HEK293 (cell line): ENCODE results near the gene LGR5.

Experiments
- CTCF ChIA-PET: fragments of 350-600 bp; formaldehyde crosslinking; extraction: SDS; loops from one replicate; lab custom pipeline; 2021; ENCODE audit warnings: antibody characterized with exemption; lab: Yijun Ruan, JAX
- POLR2A ChIA-PET: fragments of 300-600 bp; formaldehyde crosslinking; extraction: SDS; loops from one replicate; lab custom pipeline; 2020; ENCODE audit warnings: antibody characterized with exemption, inconsistent platforms; lab: Yijun Ruan, JAX
- H3K27ac ChIP-seq: fragments of 200-500 bp; sonication (Bioruptor generic); 2 replicates; pipeline ENCODE4 v1.5.1; 2014; ENCODE audit warnings: low read depth, low read length, control low read depth, inconsistent platforms; ENCODE audit errors: extremely low read depth
- H3K36me3 ChIP-seq, 2 experiments: fragments of 200-500 bp in 1 of 2; sonication (Bioruptor generic) in 1 of 2; 1 replicate in 1 of 2; 2 replicates in 1 of 2; pipeline ENCODE4 v1.5.1; 2014 to 2017; ENCODE audit warnings: inconsistent platforms in 2 of 2, low read length in 2 of 2; ENCODE audit not compliant: control insufficient read depth in 2 of 2, insufficient read depth in 1 of 2
- H3K4me1 ChIP-seq: fragments of 200-500 bp; sonication (Bioruptor generic); 2 replicates; pipeline ENCODE4 v1.5.1; 2014; ENCODE audit warnings: mild to moderate bottlenecking, low read length, inconsistent platforms; ENCODE audit not compliant: control insufficient read depth, insufficient read depth
- H3K4me3 ChIP-seq: 2 replicates; pipeline ENCODE4 v1.5.1; 2011; ENCODE audit warnings: low read depth, mild to moderate bottlenecking, control low read depth, low read length, moderate library complexity
- H3K9me3 ChIP-seq: fragments of 200-500 bp; sonication (Bioruptor generic); 2 replicates; pipeline ENCODE4 v1.5.1; 2014; ENCODE audit warnings: low read depth, low read length, inconsistent platforms; ENCODE audit not compliant: control insufficient read depth, insufficient read depth
- BCL11A ChIP-seq: fragments of 450-650 bp; formaldehyde crosslinking; IDR thresholded peaks from 2 replicates; pipeline ENCODE4 v1.5.1; 2016; ENCODE audit warnings: low read depth, missing biosample characterization, missing genetic modification characterization
- EGR2 ChIP-seq: fragments of 450-650 bp; formaldehyde crosslinking; IDR thresholded peaks from 2 replicates; pipeline ENCODE4 v1.5.1; 2016; ENCODE audit warnings: low read depth, missing biosample characterization, missing genetic modification characterization
- INSM2 ChIP-seq: fragments of 450-650 bp; formaldehyde crosslinking; IDR thresholded peaks from 2 replicates; pipeline ENCODE4 v1.5.1; 2016; ENCODE audit warnings: missing biosample characterization, missing genetic modification characterization
- KLF10 ChIP-seq: fragments of 450-650 bp; IDR thresholded peaks from 2 replicates; pipeline ENCODE4 v1.5.1; 2018; ENCODE audit warnings: missing biosample characterization, mild to moderate bottlenecking, missing genetic modification characterization
- KLF16 ChIP-seq: fragments of 450-650 bp; formaldehyde crosslinking; IDR thresholded peaks from 2 replicates; pipeline ENCODE4 v1.5.1; 2017; ENCODE audit warnings: missing biosample characterization, missing genetic modification characterization
- REPIN1 ChIP-seq: fragments of 450-650 bp; formaldehyde crosslinking; IDR thresholded peaks from 2 replicates; pipeline ENCODE4 v1.5.1; 2017; ENCODE audit warnings: missing biosample characterization, missing genetic modification characterization, low read depth
- SALL2 ChIP-seq: fragments of 450-650 bp; formaldehyde crosslinking; IDR thresholded peaks from 2 replicates; pipeline ENCODE4 v1.5.0; 2017; ENCODE audit warnings: missing biosample characterization, mild to moderate bottlenecking, missing genetic modification characterization, borderline replicate concordance
- SCRT2 ChIP-seq: fragments of 450-650 bp; formaldehyde crosslinking; IDR thresholded peaks from 2 replicates; pipeline ENCODE4 v1.5.1; 2016; ENCODE audit warnings: missing biosample characterization, missing genetic modification characterization
- TRIM28 ChIP-seq: IDR thresholded peaks from 2 replicates; pipeline ENCODE4 v1.6.1; 2011; ENCODE audit warnings: low read length, control low read depth, borderline replicate concordance
- ZBTB7A ChIP-seq: fragments of 450-650 bp; formaldehyde crosslinking; IDR thresholded peaks from 2 replicates; pipeline ENCODE4 v1.5.1; 2016; ENCODE audit warnings: low read depth, missing biosample characterization, missing genetic modification characterization
- ZFP69B ChIP-seq: fragments of 450-650 bp; formaldehyde crosslinking; IDR thresholded peaks from 2 replicates; pipeline ENCODE4 v1.5.1; 2016; ENCODE audit warnings: missing biosample characterization, missing genetic modification characterization
- ZNF121 ChIP-seq: fragments of 450-650 bp; formaldehyde crosslinking; IDR thresholded peaks from 2 replicates; pipeline ENCODE4 v1.5.1; 2016; ENCODE audit warnings: missing biosample characterization, missing genetic modification characterization
- ZNF146 ChIP-seq: fragments of 450-650 bp; formaldehyde crosslinking; IDR thresholded peaks from 2 replicates; pipeline ENCODE4 v1.5.1; 2016; ENCODE audit warnings: missing biosample characterization, missing genetic modification characterization
- ZNF16 ChIP-seq: fragments of 450-650 bp; formaldehyde crosslinking; IDR thresholded peaks from 2 replicates; pipeline ENCODE4 v1.5.1; 2016; ENCODE audit warnings: low read depth, missing biosample characterization, missing genetic modification characterization
- ZNF24 ChIP-seq: fragments of 450-650 bp; formaldehyde crosslinking; IDR thresholded peaks from 2 replicates; pipeline ENCODE4 v1.5.1; 2016; ENCODE audit warnings: missing biosample characterization, missing genetic modification characterization
- ZNF398 ChIP-seq: fragments of 450-650 bp; formaldehyde crosslinking; IDR thresholded peaks from 2 replicates; pipeline ENCODE4 v1.5.1; 2017; ENCODE audit warnings: missing biosample characterization, missing genetic modification characterization
- ZNF404 ChIP-seq: fragments of 450-650 bp; formaldehyde crosslinking; IDR thresholded peaks from 2 replicates; pipeline ENCODE4 v1.5.1; 2017; ENCODE audit warnings: missing biosample characterization, missing genetic modification characterization
- ZNF423 ChIP-seq: fragments of 450-650 bp; formaldehyde crosslinking; IDR thresholded peaks from 2 replicates; pipeline ENCODE4 v1.5.1; 2016; ENCODE audit warnings: missing biosample characterization, missing genetic modification characterization
- ZNF544 ChIP-seq: fragments of 450-650 bp; formaldehyde crosslinking; IDR thresholded peaks from 2 replicates; pipeline ENCODE4 v1.5.0; 2017; ENCODE audit warnings: missing biosample characterization, missing genetic modification characterization
- ZNF549 ChIP-seq: fragments of 450-650 bp; IDR thresholded peaks from 2 replicates; pipeline ENCODE4 v1.5.1; 2018; ENCODE audit warnings: missing biosample characterization, missing genetic modification characterization, mild to moderate bottlenecking, inconsistent platforms, moderate library complexity
- ZNF561 ChIP-seq: fragments of 450-650 bp; IDR thresholded peaks from 2 replicates; pipeline ENCODE4 v1.5.1; 2018; ENCODE audit warnings: missing biosample characterization, missing genetic modification characterization, borderline replicate concordance
- ZNF585B ChIP-seq: fragments of 450-650 bp; formaldehyde crosslinking; IDR thresholded peaks from 2 replicates; pipeline ENCODE4 v1.5.1; 2016; ENCODE audit warnings: missing biosample characterization, missing genetic modification characterization
- ZNF610 ChIP-seq: fragments of 450-650 bp; formaldehyde crosslinking; IDR thresholded peaks from 2 replicates; pipeline ENCODE4 v1.5.1; 2016; ENCODE audit warnings: missing biosample characterization, missing genetic modification characterization, borderline replicate concordance
- ZNF701 ChIP-seq: fragments of 450-650 bp; formaldehyde crosslinking; IDR thresholded peaks from 2 replicates; pipeline ENCODE4 v1.5.1; 2016; ENCODE audit warnings: missing biosample characterization, missing genetic modification characterization
- ZNF830 ChIP-seq: fragments of 450-650 bp; IDR thresholded peaks from 2 replicates; pipeline ENCODE4 v1.5.0; 2018; ENCODE audit warnings: missing biosample characterization, missing genetic modification characterization, low read depth, mild to moderate bottlenecking, moderate library complexity
- ZSCAN30 ChIP-seq: fragments of 450-650 bp; IDR thresholded peaks from 2 replicates; pipeline ENCODE4 v1.5.1; 2018; ENCODE audit warnings: missing biosample characterization, mild to moderate bottlenecking, missing genetic modification characterization, moderate library complexity

The LGR5 gene

GRCh38 chr12:71420775-71421406 lies 18.7 kb upstream of the LGR5 start:
- 0 out of 2 replicates have a peak, but pooled peaks have one; percentile 52 for TF ChIP-seq TRIM28
- no peak for TF ChIP-seq ZNF121 (tag by site-specific recombination)
- POLR2A ChIA-PET: no interaction called here
- Histone ChIP-seq H3K27ac (no peak overlapping the region), H3K4me3 (no peak overlapping the region), H3K4me1 (peaks cover 5% of the 10 kb centered on the region; the same call in 1 of the 2 replicates), H3K9me3 (no peaks in the 10 kb centered on the region), H3K36me3 (no peaks in the 10 kb centered on the region)
- CTCF ChIA-PET: interaction anchor here (0.6 to 1.0 kb wide), 3 partner anchors 117 to 327 kb away, joined by 3 to 4 read pairs (median 3); no protein-coding TSS in a partner anchor

- Histone ChIP-seq H3K27ac (no peak overlapping the region), H3K36me3 (no peaks in the 10 kb centered on the region), H3K9me3 (no peaks in the 10 kb centered on the region), H3K4me3 (no peak overlapping the region), H3K4me1 (peaks cover 28% of the 10 kb centered on the region)
- ChIA-PET POLR2A (no interaction called here), CTCF (interaction anchor here (0.5 to 2.4 kb wide), 7 partner anchors 10 to 322 kb away, joined by 3 to 8 read pairs (median 4); no protein-coding TSS in a partner anchor)
- TF ChIP-seq SCRT2 (tag by site-specific recombination) (no peak), ZNF146 (tag by site-specific recombination) (peak; percentile 32; the same call in 1 of the 2 replicates)
Measured at GRCh38 chr12:71425568-71426299, 13.9 kb upstream of the LGR5 start.

GRCh38 chr12:71426300-71427047 lies 13.1 kb upstream of the LGR5 start:
- ChIA-PET CTCF (interaction anchor here (0.6 to 2.4 kb wide), 6 partner anchors 11 to 321 kb away, joined by 3 to 8 read pairs (median 4); no protein-coding TSS in a partner anchor), POLR2A (interaction anchor here (0.7 kb wide), 1 partner anchor 13 kb away, joined by 4 read pairs; the partner anchor contains the start of gene LGR5)
- Histone ChIP-seq H3K36me3 (no peaks in the 10 kb centered on the region), H3K27ac (no peak overlapping the region), H3K4me3 (no peak overlapping the region), H3K4me1 (peaks cover 28% of the 10 kb centered on the region), H3K9me3 (no peaks in the 10 kb centered on the region)
- TF ChIP-seq ZNF398 (tag by site-specific recombination): no peak
- no peak for TF ChIP-seq ZNF404 (tag by site-specific recombination)
- peak; percentile 69; the same call in 1 of the 2 replicates for TF ChIP-seq INSM2 (tag by site-specific recombination)
- TF ChIP-seq ZNF24 (tag by site-specific recombination): no peak
- no peak for TF ChIP-seq ZBTB7A (tag by site-specific recombination)
- TF ChIP-seq ZNF549 (tag by site-specific recombination): no peak
- no peak for TF ChIP-seq KLF16 (tag by site-specific recombination)
- no peak for TF ChIP-seq ZNF830 (tag by site-specific recombination)
- no peak for TF ChIP-seq ZNF701 (tag by site-specific recombination)
- no peak for TF ChIP-seq ZNF146 (tag by site-specific recombination)
- no peak for TF ChIP-seq BCL11A (tag by site-specific recombination)
- TF ChIP-seq ZNF544 (tag by site-specific recombination): no peak
- TF ChIP-seq EGR2: no peak
- no peak for TF ChIP-seq ZNF423 (tag by site-specific recombination)
- no peak for TF ChIP-seq SALL2 (tag by site-specific recombination)
- no peak for TF ChIP-seq REPIN1
- no peak for TF ChIP-seq ZNF610 (tag by site-specific recombination)
- no peak for TF ChIP-seq ZFP69B (tag by site-specific recombination)
- no peak for TF ChIP-seq ZNF585B (tag by site-specific recombination)
- peak; percentile 55; the same call in 1 of the 2 replicates for TF ChIP-seq ZSCAN30 (tag by site-specific recombination)
- TF ChIP-seq KLF10 (tag by site-specific recombination): peak; percentile 29; the same call in 1 of the 2 replicates
- peak; percentile 32; the same call in 1 of the 2 replicates for TF ChIP-seq ZNF561 (tag by site-specific recombination)
- TF ChIP-seq SCRT2 (tag by site-specific recombination): no peak
- no peak for TF ChIP-seq ZNF16 (tag by site-specific recombination)
